ENCODE measurements around the gene HMG20A.
"Not testable (repeated sequence)": the region's sequence is repeated elsewhere in the genome, so short reads cannot be mapped to it uniquely, and the experiment has no call there.

HMG20A gene

DNA sequence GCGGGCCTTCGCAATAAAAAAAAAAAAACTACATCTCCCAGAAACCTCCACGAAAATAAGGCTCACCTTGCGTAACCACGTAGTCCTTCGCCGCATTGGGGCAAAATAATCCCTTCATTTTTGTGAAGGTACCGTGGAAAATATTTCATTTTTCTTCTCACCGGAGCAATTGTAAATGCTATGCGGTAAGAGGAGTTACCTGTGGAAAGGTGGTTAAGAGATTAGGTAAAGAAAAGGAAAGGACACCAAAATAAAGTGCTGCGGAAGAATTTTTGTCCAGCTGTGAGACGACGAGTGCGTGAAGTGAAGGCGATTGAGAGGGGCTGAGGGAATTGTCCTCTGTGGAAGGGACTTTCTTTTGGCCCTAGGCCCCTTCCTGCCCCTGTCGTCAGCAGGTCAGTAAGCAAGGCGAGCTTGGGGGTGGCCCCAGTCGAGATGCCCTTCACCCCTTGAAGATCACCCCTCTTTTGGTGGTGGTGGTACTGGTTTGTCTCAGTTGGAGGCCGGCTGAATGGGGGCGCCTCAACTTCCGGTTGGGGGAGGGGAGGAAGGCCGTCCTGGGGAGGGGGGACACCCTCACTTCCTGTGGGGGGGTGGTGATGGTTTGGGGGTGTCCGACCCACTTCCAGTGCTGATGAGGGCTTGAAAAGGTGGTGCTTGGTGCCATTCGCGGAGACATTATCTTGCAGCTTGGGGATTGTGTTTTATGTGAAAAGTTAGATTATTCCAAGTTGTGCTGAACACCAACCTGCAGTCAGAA, at the start of gene HMG20A:
Gene HMG20A, plus strand, starts transcription at position 279 of the 760 bp plus-strand sequence. CDS start 37,520 bp downstream, outside the sequence.
- no peak for FAIRE-seq

DNA sequence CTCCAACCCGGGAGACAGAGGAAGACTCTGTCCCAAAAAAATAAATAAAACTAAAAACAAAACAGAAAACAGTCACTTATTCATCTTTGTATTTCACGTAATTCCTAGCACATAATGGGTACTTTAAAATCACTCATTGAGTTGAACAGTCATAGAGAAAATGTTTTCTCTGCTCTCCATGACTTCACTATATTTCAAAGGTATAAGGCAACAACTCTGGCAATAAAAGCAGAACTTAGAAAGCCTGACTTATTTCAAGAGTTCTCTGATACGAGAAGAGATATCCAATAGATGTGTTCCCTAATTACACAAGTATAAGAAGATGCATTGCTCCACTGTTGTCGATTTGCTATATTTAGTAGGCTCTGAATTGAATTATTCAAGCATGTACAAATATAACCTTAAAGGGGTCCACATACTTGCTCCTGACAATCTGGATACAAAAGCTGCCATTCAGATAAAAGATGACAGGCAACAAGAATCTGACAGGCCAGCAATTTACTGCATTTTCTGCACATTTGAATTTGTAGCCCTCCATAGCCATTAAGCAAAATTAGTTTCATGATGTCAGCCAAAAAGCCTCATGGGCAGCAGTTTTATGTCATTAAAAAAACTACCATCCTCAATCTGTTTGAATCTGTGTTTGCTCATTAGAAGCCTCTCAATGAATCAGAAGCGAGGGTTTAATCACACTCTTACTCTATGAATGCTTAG, 48.7 kb upstream of the HMG20A start:
- no peak for FAIRE-seq

DNA sequence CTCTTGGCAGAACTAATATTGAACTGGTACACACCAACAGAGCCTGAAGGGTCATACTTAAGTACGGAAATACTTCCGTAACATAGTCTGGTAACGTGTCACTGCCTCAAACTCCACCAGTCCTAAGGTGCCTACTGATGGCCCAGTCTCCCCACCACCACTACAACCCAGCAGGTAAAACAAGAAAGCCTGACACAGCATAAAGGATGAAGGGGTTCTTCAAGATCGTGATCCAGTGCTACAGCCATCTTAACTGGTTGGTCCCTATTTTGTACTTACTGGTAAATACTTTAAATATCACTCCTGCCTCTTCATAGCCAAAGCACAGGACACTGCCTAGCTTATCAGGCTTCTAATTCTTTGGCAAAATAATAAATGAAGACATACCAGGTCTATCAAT, 47.2 kb upstream of the HMG20A start:
- no peak for FAIRE-seq

- no peak for FAIRE-seq
Measured at GRCh38 chr15:77375133-77375532, 45.6 kb upstream of the HMG20A start.

- no peak for FAIRE-seq
Measured at GRCh38 chr15:77376770-77377169, 43.9 kb upstream of the HMG20A start.

- no peak for FAIRE-seq
Measured at GRCh38 chr15:77380033-77380432, 40.7 kb upstream of the HMG20A start.

DNA sequence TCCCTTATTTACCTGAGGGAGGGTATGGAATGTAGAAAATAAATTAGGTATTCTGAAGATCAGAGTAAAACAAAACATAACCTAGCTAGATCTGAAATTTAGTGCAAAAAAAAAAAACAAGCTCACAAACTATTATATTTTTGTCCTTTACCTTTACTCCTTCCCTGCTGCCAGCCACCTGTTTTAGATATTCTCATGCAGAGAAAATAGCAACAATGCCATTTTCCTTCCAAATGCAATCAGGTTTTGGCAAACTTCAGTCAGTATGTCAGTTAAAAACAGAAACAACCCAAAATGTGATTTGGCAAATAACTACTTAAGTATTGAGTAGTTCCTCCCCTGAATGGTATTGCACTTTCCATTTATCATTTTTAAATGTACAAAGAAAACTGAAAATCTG, 36.6 kb upstream of the HMG20A start:
- no peak for FAIRE-seq

DNA sequence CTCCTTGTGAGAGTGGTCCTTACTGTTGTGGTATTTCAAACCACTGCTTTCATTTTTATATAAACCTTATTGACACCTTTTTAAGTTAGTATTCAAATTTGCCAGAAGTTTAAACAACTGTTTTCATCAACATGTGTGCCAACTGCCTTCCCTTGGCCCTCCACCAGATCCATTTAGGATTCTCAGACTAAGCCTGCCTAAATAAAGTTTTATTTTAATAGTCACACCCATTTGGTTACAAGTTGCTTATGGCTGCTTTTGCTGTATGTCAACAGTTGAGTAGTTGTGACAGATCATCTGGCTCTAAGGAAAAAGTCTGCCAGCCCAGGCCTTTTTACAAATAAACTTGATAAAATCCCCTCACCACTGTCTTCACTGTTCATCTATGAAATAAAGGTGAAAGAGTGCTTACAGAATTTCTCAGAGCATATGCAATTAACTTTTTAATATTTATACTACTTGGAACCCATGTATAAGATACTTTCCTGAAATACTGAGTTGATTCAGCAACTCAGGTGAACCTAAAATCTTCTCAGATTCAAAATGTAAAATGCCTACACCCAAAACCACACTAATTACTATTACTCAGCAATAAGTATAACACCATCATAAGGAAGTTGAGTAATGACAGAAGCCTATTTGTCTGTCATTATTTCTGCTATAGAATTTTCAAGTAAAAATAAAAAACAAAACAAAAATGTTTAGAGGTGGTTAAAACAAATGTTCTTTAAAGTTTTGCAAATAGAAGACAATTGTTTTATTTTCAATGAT, 35.9 kb upstream of the HMG20A start:
- FAIRE-seq, result no peak

DNA sequence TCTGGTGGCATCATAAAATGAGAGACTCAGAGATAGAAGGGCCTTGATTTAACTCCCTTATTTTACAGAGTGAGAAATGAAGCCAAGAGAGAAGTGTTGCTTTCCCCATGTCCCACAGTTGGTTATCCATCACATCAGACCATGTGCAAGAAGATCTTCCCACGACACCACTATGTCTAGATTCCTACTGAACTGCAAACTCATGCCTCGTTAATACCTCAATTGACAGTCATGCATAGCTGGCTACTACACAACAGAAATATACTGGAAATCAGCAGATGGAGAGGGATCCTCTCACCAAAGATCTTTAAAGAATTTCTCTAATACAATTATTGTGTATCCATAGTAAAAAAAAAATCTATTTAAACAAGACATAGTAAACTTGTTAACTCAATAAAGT, 34.1 kb upstream of the HMG20A start:
- FAIRE-seq, result no peak

GRCh38 chr15:77387365-77388105, 33.2 kb upstream of the HMG20A start:
- no peak for FAIRE-seq

- FAIRE-seq, result no peak
Measured at GRCh38 chr15:77391372-77391951, 29.2 kb upstream of the HMG20A start.

GRCh38 chr15:77392762-77393470, 27.8 kb upstream of the HMG20A start:
- FAIRE-seq, result no peak

GRCh38 chr15:77393471-77393840, 27.2 kb upstream of the HMG20A start:
- FAIRE-seq, result no peak

- FAIRE-seq, result no peak
Measured at GRCh38 chr15:77395013-77395774, 25.5 kb upstream of the HMG20A start.

GRCh38 chr15:77396692-77397091, 24.0 kb upstream of the HMG20A start:
- no peak for FAIRE-seq

- no peak for FAIRE-seq
Measured at GRCh38 chr15:77398927-77399326, 21.8 kb upstream of the HMG20A start.

DNA sequence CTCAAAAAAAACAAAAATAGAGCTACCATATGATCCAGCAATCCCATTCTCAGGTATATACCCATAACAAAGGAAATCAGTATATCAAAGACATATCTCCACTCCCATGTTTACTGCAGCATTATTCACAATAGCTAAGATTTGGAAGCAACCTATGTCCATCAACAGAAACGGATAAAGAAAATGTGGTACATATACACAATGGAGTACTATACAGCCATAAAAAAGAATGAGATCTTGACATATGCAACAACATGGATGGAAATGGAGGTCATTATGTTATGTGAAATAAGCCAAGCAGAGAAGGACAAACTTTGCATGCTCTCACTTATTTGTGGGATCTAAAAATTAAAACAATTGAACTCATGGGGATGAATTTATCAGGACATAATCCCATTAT, 20.4 kb upstream of the HMG20A start:
- no peak for FAIRE-seq

DNA sequence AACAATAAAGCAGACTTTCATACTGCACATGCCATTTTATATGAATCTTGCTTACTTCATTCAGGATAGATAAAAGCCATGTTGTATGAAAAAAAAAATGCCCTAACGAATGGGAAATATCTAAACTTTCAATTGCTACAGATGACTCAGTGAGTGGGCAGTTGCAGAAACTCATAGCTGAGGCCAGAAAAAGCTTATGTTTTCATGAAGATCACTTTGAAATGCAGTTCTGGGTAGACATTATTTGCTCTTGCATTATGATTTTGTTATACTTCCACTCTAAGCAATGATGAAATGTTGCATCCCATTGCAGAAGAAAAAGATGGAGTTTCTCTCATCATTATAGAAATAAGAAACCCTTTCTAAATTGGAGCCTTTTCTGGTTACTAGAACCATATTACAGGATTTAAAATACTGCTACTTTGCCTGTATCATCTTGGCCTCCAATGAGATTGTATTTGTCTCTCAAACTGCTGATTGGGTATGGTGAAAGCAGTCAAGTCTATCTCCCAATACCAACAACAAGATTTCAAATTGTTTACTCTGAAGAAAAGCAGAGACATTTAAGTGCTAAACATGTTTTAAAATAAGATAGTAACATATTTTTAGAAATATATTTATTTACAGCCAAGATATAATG, 17.8 kb upstream of the HMG20A start:
- no peak for FAIRE-seq

GRCh38 chr15:77406173-77406759, 14.4 kb upstream of the HMG20A start:
- not testable (repeated sequence) for FAIRE-seq

DNA sequence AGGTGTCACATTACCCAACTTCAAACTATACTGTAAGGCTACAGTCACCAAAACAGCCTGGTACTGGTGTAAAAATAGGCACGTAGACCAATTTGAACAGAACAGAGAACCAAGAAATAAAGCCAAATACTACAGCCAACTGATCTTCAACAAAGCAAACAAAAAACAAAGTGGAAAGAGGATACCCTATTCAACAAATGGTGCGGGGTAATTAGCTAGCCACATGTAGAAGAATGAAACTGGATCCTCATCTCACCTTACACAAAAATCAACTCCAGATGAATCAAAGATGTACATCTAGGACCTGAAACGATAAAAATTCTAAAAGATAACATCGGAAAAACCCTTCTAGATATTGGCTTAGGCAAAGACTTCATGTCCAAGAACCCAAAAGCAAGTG, 13.8 kb upstream of the HMG20A start:
- FAIRE-seq, result no peak
